HCT116 (cell line): ENCODE results near the gene MT1X.

Source experiments
- EZH2 ChIP-seq: fragments of 200-600 bp; sonication (generic); IDR thresholded peaks from 2 replicates; pipeline ENCODE4 v1.6.1; 2017; ENCODE audit warnings: antibody characterized with exemption, mixed run types
- EZH2phosphoT487 ChIP-seq: fragments of 200-600 bp; IDR thresholded peaks from 2 replicates; pipeline ENCODE4 v1.6.1; 2018; ENCODE audit warnings: antibody characterized with exemption, borderline replicate concordance
- POLR2A ChIP-seq: IDR thresholded peaks from 2 replicates; pipeline ENCODE4 v1.7.0; 2011; ENCODE audit warnings: borderline replicate concordance; ENCODE audit not compliant: insufficient read depth, insufficient read length; ENCODE audit errors: extremely low read depth
- POLR2AphosphoS5 ChIP-seq: IDR thresholded peaks from 2 replicates; pipeline ENCODE4 v1.6.1; 2011; ENCODE audit warnings: mild to moderate bottlenecking, low read depth, low read length, moderate library complexity
- ZNF274 ChIP-seq: fragments of 200-500 bp; sonication (Bioruptor generic); IDR thresholded peaks from 2 replicates; pipeline ENCODE4 v1.6.1; 2014; ENCODE audit warnings: mild to moderate bottlenecking, low read depth, low read length, inconsistent platforms
- TF ChIP-seq, protein P1 (sequence below), 3 experiments: fragments of 200-600 bp in 1 of 3; sonication (generic) in 1 of 3; IDR thresholded peaks in 2 of 3; conservative IDR thresholded peaks in 1 of 3; 2 replicates each; pipeline ENCODE4 v1.5.1; 2012 to 2017; ENCODE audit warnings: low read depth in 2 of 3, low read length in 2 of 3, antibody characterized with exemption in 1 of 3, borderline replicate concordance in 1 of 3, control low read depth in 1 of 3, mild to moderate bottlenecking in 1 of 3, mixed read lengths in 1 of 3, mixed run types in 1 of 3, moderate library complexity in 1 of 3; ENCODE audit not compliant: insufficient read depth in 1 of 3
- TF ChIP-seq, protein P2 (sequence below): IDR thresholded peaks from 2 replicates; pipeline ENCODE4 v1.6.1; 2012; ENCODE audit warnings: low read depth

DNA sequence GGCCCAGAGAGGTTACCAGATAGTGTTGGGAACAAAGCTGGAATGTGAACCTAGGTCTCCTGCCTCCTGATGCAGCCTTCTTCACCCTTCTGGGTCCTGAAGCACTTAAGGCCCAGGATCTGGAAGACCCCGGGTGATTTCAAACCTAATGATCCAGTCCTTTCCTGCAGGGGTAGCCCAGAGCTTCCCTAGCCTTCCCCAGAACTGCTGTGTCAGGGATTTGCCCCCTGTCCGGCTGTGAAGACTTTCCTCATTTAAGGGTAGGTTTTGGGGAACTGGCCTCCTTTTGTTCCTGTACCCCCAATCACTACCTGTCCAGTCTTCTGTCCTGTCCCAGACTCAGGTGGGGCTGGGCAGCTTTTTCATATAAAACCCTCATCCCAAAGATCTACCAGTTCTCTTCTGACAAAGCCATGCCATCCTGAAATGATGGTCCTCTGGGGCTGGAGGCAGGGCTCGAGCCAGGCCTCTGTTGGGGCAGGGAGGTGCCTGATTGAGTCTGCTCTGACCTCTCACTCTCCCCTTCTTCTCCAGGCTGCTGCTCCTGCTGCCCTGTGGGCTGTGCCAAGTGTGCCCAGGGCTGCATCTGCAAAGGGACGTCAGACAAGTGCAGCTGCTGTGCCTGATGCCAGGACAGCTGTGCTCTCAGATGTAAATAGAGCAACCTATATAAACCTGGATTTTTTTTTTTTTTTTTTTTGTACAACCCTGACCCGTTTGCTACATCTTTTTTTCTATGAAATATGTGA is 1.3 kb downstream of the MT1X start:
- TF ChIP-seq, protein P1, sequence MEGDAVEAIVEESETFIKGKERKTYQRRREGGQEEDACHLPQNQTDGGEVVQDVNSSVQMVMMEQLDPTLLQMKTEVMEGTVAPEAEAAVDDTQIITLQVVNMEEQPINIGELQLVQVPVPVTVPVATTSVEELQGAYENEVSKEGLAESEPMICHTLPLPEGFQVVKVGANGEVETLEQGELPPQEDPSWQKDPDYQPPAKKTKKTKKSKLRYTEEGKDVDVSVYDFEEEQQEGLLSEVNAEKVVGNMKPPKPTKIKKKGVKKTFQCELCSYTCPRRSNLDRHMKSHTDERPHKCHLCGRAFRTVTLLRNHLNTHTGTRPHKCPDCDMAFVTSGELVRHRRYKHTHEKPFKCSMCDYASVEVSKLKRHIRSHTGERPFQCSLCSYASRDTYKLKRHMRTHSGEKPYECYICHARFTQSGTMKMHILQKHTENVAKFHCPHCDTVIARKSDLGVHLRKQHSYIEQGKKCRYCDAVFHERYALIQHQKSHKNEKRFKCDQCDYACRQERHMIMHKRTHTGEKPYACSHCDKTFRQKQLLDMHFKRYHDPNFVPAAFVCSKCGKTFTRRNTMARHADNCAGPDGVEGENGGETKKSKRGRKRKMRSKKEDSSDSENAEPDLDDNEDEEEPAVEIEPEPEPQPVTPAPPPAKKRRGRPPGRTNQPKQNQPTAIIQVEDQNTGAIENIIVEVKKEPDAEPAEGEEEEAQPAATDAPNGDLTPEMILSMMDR (IDR thresholded peaks at IDR 0.05 in 2 of 3, conservative IDR thresholded peaks at IDR 0.05 in 1 of 3; ENCODE audit: borderline replicate concordance in 1 of 3, insufficient read depth in 1 of 3, low read depth in 2 of 3, low read length in 2 of 3) = no peak
- TF ChIP-seq POLR2AphosphoS5 = no peak
- no peak for TF ChIP-seq POLR2A
- TF ChIP-seq, protein P2, sequence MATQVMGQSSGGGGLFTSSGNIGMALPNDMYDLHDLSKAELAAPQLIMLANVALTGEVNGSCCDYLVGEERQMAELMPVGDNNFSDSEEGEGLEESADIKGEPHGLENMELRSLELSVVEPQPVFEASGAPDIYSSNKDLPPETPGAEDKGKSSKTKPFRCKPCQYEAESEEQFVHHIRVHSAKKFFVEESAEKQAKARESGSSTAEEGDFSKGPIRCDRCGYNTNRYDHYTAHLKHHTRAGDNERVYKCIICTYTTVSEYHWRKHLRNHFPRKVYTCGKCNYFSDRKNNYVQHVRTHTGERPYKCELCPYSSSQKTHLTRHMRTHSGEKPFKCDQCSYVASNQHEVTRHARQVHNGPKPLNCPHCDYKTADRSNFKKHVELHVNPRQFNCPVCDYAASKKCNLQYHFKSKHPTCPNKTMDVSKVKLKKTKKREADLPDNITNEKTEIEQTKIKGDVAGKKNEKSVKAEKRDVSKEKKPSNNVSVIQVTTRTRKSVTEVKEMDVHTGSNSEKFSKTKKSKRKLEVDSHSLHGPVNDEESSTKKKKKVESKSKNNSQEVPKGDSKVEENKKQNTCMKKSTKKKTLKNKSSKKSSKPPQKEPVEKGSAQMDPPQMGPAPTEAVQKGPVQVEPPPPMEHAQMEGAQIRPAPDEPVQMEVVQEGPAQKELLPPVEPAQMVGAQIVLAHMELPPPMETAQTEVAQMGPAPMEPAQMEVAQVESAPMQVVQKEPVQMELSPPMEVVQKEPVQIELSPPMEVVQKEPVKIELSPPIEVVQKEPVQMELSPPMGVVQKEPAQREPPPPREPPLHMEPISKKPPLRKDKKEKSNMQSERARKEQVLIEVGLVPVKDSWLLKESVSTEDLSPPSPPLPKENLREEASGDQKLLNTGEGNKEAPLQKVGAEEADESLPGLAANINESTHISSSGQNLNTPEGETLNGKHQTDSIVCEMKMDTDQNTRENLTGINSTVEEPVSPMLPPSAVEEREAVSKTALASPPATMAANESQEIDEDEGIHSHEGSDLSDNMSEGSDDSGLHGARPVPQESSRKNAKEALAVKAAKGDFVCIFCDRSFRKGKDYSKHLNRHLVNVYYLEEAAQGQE = no peak
- TF ChIP-seq ZNF274 = no peak
- no peak for TF ChIP-seq EZH2
- no peak for TF ChIP-seq EZH2phosphoT487
